Measurements from ENCODE around the gene VENTX.

Gene VENTX

GRCh38 chr10:133238466-133238804 lies 780 bp downstream of the VENTX start:
- no peak for DNase-seq (ENCODE audit: low spot score)
- TF ChIP-seq, protein P1, sequence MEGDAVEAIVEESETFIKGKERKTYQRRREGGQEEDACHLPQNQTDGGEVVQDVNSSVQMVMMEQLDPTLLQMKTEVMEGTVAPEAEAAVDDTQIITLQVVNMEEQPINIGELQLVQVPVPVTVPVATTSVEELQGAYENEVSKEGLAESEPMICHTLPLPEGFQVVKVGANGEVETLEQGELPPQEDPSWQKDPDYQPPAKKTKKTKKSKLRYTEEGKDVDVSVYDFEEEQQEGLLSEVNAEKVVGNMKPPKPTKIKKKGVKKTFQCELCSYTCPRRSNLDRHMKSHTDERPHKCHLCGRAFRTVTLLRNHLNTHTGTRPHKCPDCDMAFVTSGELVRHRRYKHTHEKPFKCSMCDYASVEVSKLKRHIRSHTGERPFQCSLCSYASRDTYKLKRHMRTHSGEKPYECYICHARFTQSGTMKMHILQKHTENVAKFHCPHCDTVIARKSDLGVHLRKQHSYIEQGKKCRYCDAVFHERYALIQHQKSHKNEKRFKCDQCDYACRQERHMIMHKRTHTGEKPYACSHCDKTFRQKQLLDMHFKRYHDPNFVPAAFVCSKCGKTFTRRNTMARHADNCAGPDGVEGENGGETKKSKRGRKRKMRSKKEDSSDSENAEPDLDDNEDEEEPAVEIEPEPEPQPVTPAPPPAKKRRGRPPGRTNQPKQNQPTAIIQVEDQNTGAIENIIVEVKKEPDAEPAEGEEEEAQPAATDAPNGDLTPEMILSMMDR (IDR thresholded peaks at IDR 0.05; ENCODE audit: extremely low read depth, missing control alignments), result no peak

GRCh38 chr10:133239990-133240389 lies 2.3 kb downstream of the VENTX start:
- TF ChIP-seq, protein P1 (IDR thresholded peaks at IDR 0.05; ENCODE audit: extremely low read depth, missing control alignments), result no peak
- DNase-seq (ENCODE audit: low spot score), result no peak

DNA sequence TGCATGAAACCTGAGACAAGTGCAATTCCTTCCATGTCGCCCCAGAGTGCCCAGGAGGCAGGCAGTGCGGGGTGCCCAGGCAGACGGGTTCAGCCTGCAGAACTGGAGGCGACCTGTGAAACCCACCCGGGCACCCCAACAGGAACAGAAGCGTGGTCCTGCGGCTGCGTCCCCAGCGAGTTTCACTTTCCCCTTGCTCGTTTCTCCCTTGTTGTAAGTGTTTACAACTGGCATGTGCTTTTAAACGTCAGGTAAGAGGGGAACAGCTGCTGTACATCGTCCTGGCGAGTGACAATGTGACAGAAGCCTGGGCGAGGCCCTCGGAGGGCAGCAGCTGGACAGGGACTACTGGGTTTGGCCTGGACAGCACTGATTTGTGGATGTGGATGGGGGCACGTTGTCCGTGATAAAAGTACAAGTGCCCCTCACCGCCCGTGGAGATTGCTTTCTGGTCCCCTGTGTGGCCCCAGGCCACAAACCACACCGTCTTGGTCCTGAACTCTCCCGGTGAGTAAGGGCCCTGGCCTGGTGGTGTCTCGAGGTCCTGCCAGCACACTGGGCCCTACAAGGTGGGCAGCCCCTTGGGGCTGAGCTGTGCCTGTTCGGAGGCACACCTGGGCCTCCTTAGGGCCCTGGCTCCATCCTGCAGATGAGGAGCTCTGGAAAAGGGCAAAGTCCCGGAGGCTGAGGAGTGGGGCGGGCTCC lies 4.0 kb downstream of the VENTX start:
- TF ChIP-seq, protein P1 (IDR thresholded peaks at IDR 0.05; ENCODE audit: extremely low read depth, missing control alignments), result no peak
- DNase-seq (ENCODE audit: low spot score), result no peak

GRCh38 chr10:133242611-133243356 lies 5.1 kb downstream of the VENTX start:
- TF ChIP-seq, protein P1 (IDR thresholded peaks at IDR 0.05; ENCODE audit: extremely low read depth, missing control alignments), result no peak
- DNase-seq (ENCODE audit: low spot score), result no peak

GRCh38 chr10:133243593-133243992 lies 5.9 kb downstream of the VENTX start:
- no peak for DNase-seq (ENCODE audit: low spot score)

GRCh38 chr10:133245439-133246235 lies 8.0 kb downstream of the VENTX start:
- no peak for DNase-seq (ENCODE audit: low spot score)
- TF ChIP-seq, protein P1 (IDR thresholded peaks at IDR 0.05; ENCODE audit: extremely low read depth, missing control alignments), result no peak

More at GRCh38 chr10:133243593-133243992, 5.9 kb downstream of the VENTX start:
- TF ChIP-seq, protein P1 (IDR thresholded peaks at IDR 0.05; ENCODE audit: extremely low read depth, missing control alignments), result no peak

- DNase-seq (ENCODE audit: low spot score), result no peak
Measured at GRCh38 chr10:133246236-133246626, 8.6 kb downstream of the VENTX start.

More at GRCh38 chr10:133246236-133246626, 8.6 kb downstream of the VENTX start:
- TF ChIP-seq, protein P1 (IDR thresholded peaks at IDR 0.05; ENCODE audit: extremely low read depth, missing control alignments), result no peak

Data from GM20000 (cell line).